H9 (cell line): ENCODE data around the gene CCDC116. TPM values are rescaled to one million over a fixed set of nuclear protein-coding genes. Genes with fewer than 3 reads are reported as not detected.

Source experiments
- DNase-seq: peaks from one replicate; pipeline ENCODE4 v3.0.0-alpha.2; 2017
- H2AFZ ChIP-seq: one replicate; pipeline ENCODE4 v1.6.1; 2013; ENCODE audit warnings: mild to moderate bottlenecking, low read length, control low read depth, moderate library complexity
- H2AK5ac ChIP-seq: 2 replicates; pipeline ENCODE4 v1.6.1; 2013; ENCODE audit warnings: low read length, control low read depth, mixed read lengths; ENCODE audit not compliant: insufficient read length
- H2BK120ac ChIP-seq: one replicate; pipeline ENCODE4 v1.6.1; 2013; ENCODE audit warnings: low read depth, mild to moderate bottlenecking, low read length, control low read depth, inconsistent platforms; ENCODE audit not compliant: poor library complexity, severe bottlenecking
- H2BK12ac ChIP-seq: 2 replicates; pipeline ENCODE4 v1.6.1; 2013; ENCODE audit warnings: low read length, control low read depth, mixed read lengths, low read depth; ENCODE audit not compliant: insufficient read length
- H2BK15ac ChIP-seq: 2 replicates; pipeline ENCODE4 v1.6.1; 2013; ENCODE audit warnings: low read depth, low read length, control low read depth
- H2BK20ac ChIP-seq: one replicate; pipeline ENCODE4 v1.6.1; 2013; ENCODE audit warnings: low read depth, mild to moderate bottlenecking, low read length, control low read depth, inconsistent platforms; ENCODE audit not compliant: poor library complexity, severe bottlenecking
- H2BK5ac ChIP-seq: 2 replicates; pipeline ENCODE4 v1.6.1; 2013; ENCODE audit warnings: low read length, control low read depth, mixed read lengths; ENCODE audit not compliant: insufficient read length
- H3K14ac ChIP-seq: 2 replicates; pipeline ENCODE4 v1.6.1; 2013; ENCODE audit warnings: low read length, control low read depth; ENCODE audit not compliant: insufficient read depth
- H3K18ac ChIP-seq: 2 replicates; pipeline ENCODE4 v1.6.1; 2013; ENCODE audit warnings: low read depth, mild to moderate bottlenecking, mixed read lengths, low read length, control low read depth; ENCODE audit not compliant: insufficient read length
- H3K23ac ChIP-seq: 2 replicates; pipeline ENCODE4 v1.6.1; 2013; ENCODE audit warnings: low read length, control low read depth, mixed read lengths, low read depth; ENCODE audit not compliant: insufficient read length
- H3K23me2 ChIP-seq: 2 replicates; pipeline ENCODE4 v1.6.1; 2013; ENCODE audit warnings: low read depth, mild to moderate bottlenecking, mixed read lengths, low read length, control low read depth; ENCODE audit not compliant: insufficient read length, poor library complexity, severe bottlenecking
- H3K27ac ChIP-seq: 2 replicates; pipeline ENCODE4 v1.5.1; 2013; ENCODE audit warnings: low read length, control low read depth, mixed read lengths, low read depth; ENCODE audit not compliant: insufficient read length
- H3K27me3 ChIP-seq: 2 replicates; pipeline ENCODE4 v1.6.1; 2013; ENCODE audit warnings: low read length, control low read depth, inconsistent platforms; ENCODE audit not compliant: insufficient read depth
- H3K4ac ChIP-seq: 2 replicates; pipeline ENCODE4 v1.6.1; 2013; ENCODE audit warnings: low read depth, mild to moderate bottlenecking, control low read depth, inconsistent platforms, low read length, moderate library complexity
- H3K4me1 ChIP-seq: 2 replicates; pipeline ENCODE4 v1.6.1; 2013; ENCODE audit warnings: low read length, control low read depth, inconsistent platforms; ENCODE audit not compliant: insufficient read depth
- H3K4me2 ChIP-seq: 2 replicates; pipeline ENCODE4 v1.6.1; 2013; ENCODE audit warnings: low read length, control low read depth, mixed read lengths; ENCODE audit not compliant: insufficient read length, insufficient read depth
- H3K56ac ChIP-seq: 2 replicates; pipeline ENCODE4 v1.6.1; 2013; ENCODE audit warnings: low read depth, mild to moderate bottlenecking, mixed read lengths, low read length, control low read depth; ENCODE audit not compliant: insufficient read length
- H3K79me1 ChIP-seq: 2 replicates; pipeline ENCODE4 v1.6.1; 2013; ENCODE audit warnings: low read depth, mild to moderate bottlenecking, moderate library complexity, low read length, control low read depth, inconsistent platforms; ENCODE audit not compliant: insufficient read depth, poor library complexity, severe bottlenecking
- H3K79me2 ChIP-seq: 2 replicates; pipeline ENCODE4 v1.6.1; 2013; ENCODE audit warnings: low read length, control low read depth, inconsistent platforms; ENCODE audit not compliant: insufficient read depth
- H3K9ac ChIP-seq: 2 replicates; pipeline ENCODE4 v1.6.1; 2013; ENCODE audit warnings: low read length, control low read depth, mixed read lengths; ENCODE audit not compliant: insufficient read length; ENCODE audit errors: extremely low read depth
- H3K9me3 ChIP-seq: one replicate; pipeline ENCODE4 v1.6.1; 2013; ENCODE audit warnings: low read depth, low read length, inconsistent platforms; ENCODE audit not compliant: control insufficient read depth
- H3T11ph ChIP-seq: one replicate; pipeline ENCODE4 v1.6.1; 2013; ENCODE audit warnings: mild to moderate bottlenecking, low read length, control low read depth, inconsistent platforms
- H4K20me1 ChIP-seq: one replicate; pipeline ENCODE4 v1.6.1; 2013; ENCODE audit not compliant: control insufficient read depth, insufficient read length, insufficient read depth
- H4K5ac ChIP-seq: 2 replicates; pipeline ENCODE4 v1.6.1; 2013; ENCODE audit warnings: low read depth, mild to moderate bottlenecking, mixed read lengths, low read length, control low read depth; ENCODE audit not compliant: insufficient read length
- H4K8ac ChIP-seq: replicated peaks from 2 replicates; pipeline ENCODE4 v1.6.1; 2013; ENCODE audit warnings: low read length, control low read depth, mixed read lengths, low read depth; ENCODE audit not compliant: insufficient read length
- H4K91ac ChIP-seq: 2 replicates; pipeline ENCODE4 v1.6.1; 2013; ENCODE audit warnings: low read depth, mild to moderate bottlenecking, moderate library complexity, mixed read lengths, low read length, control low read depth; ENCODE audit not compliant: insufficient read length
- H3K27ac Mint-ChIP-seq, 3 experiments: 2 replicates in 2 of 3; 3 replicates in 1 of 3; pipeline ENCODE4 v1.8.0; 2020 to 2021; ENCODE audit warnings: mixed read lengths in 3 of 3, mild to moderate bottlenecking in 1 of 3, moderate library complexity in 1 of 3
- H3K27me3 Mint-ChIP-seq: 2 replicates; pipeline ENCODE4 v1.8.0; 2021; ENCODE audit warnings: low read depth, mild to moderate bottlenecking, moderate library complexity, mixed read lengths
- H3K36me3 Mint-ChIP-seq, 3 experiments: 2 replicates in 2 of 3; 3 replicates in 1 of 3; pipeline ENCODE4 v1.8.0; 2020 to 2021; ENCODE audit warnings: low read depth in 3 of 3, mixed read lengths in 3 of 3; ENCODE audit not compliant: insufficient read depth in 1 of 3
- H3K4me1 Mint-ChIP-seq, 2 experiments: 2 replicates each; pipeline ENCODE4 v1.8.0; 2020; ENCODE audit warnings: mixed read lengths in 2 of 2
- H3K4me3 Mint-ChIP-seq, 2 experiments: 2 replicates in 1 of 2; 3 replicates in 1 of 2; pipeline ENCODE4 v1.8.0; 2020 to 2021; ENCODE audit warnings: mild to moderate bottlenecking in 2 of 2, mixed read lengths in 2 of 2, moderate library complexity in 1 of 2
- H3K9me3 Mint-ChIP-seq, 2 experiments: 2 replicates in 1 of 2; 3 replicates in 1 of 2; pipeline ENCODE4 v1.8.0; 2020; ENCODE audit warnings: mild to moderate bottlenecking in 2 of 2, mixed read lengths in 2 of 2, moderate library complexity in 1 of 2
- WGBS: extraction: QIAGEN DNeasy Blood & Tissue Kit; methylation state at CpG from one replicate; pipeline ENCODE4 v1.1.7; 2013; ENCODE audit warnings: missing lambda C conversion rate, low lambda C conversion rate, mixed read lengths; ENCODE audit not compliant: insufficient read length; ENCODE audit errors: extremely low coverage; 5-methylcytosine and 5-hydroxymethylcytosine counted together
- total RNA-seq: library from RNA; stranded (reverse); gene quantifications from 2 replicates; pipeline ENCODE4 v1.2.1, GENCODE V29; 2021
- TF ChIP-seq, protein P1 (sequence below): fragments of 200-600 bp; sonication (generic); conservative IDR thresholded peaks from 3 replicates; pipeline ENCODE4 v1.8.0; 2021; ENCODE audit warnings: antibody characterized with exemption, mild to moderate bottlenecking

CCDC116 gene
- total RNA-seq, 1 experiment from 2014 or later: 0.63 TPM

DNA sequence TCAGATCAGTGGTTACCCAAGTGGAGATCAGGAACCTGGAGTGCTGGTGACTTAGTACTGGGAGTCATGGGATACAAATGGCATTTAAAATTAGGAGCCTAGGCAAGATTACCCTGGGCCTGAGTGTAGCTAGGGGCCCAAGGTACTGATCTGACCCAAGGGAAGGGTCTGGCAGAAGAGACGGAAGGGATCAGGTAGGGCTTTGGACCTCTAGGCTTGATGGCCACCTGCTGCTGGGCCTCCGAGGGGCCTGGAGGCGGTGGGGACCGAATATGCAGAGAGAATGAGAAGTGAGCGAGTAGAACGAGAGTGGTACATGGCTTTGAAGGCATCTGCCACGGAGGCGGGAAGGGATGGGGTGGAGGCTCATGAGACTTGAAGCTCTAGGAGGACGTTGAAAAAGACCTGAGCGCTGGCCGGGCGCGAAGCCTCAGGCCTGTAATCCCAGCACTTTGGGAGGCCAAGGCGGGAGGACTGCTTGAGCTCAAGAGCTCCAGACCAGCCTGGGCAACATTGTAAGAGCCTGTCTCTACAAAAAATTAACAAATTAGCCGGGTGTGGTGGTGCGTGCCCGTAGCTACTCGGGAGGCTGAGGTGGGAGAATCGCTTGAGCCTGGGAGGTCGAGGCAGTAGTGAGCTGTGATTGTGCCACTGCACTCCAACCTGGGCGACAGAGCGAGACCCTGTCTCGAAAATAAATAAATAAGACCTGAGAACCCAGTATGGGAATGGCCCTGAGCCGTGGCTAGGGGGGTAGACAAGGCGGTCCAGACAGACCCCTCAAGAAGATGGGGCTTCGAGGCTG is 32.7 kb downstream of the CCDC116 start:
- H3K79me2 ChIP-seq: no peaks in the 10 kb centered on the region
- WGBS: no CpG with 5 or more reads among the region's 26 CpGs
- Mint-ChIP-seq H3K36me3 (peaks cover 0 to 2% (median 2%) of the 10 kb centered on the region in 3 experiments; a peak in 2 of 7 replicates), H3K27ac (no peak overlapping the region), H3K9me3 (no peaks in the 10 kb centered on the region; a peak in 1 of 5 replicates), H3K27me3 (peaks cover 20% of the 10 kb centered on the region), H3K4me1 (peaks cover 5 to 17% of the 10 kb centered on the region in 2 experiments), H3K4me3 (peak overlapping the region; percentile 89 to 95)
- no peaks in the 10 kb centered on the region for H4K20me1 ChIP-seq
- H4K5ac ChIP-seq: no peak overlapping the region
- no peak overlapping the region for H3K56ac ChIP-seq
- H3K18ac ChIP-seq: no peak overlapping the region
- no peaks in the 10 kb centered on the region for H3K9me3 ChIP-seq
- H3K79me1 ChIP-seq: peaks cover 3% of the 10 kb centered on the region
- no peak overlapping the region for H3K27ac ChIP-seq
- no peak overlapping the region for H3K23ac ChIP-seq
- no peaks in the 10 kb centered on the region for H3K27me3 ChIP-seq
- H2BK5ac ChIP-seq: no peak overlapping the region
- no peak for DNase-seq
- H4K8ac ChIP-seq: no peak overlapping the region
- TF ChIP-seq, protein P1, sequence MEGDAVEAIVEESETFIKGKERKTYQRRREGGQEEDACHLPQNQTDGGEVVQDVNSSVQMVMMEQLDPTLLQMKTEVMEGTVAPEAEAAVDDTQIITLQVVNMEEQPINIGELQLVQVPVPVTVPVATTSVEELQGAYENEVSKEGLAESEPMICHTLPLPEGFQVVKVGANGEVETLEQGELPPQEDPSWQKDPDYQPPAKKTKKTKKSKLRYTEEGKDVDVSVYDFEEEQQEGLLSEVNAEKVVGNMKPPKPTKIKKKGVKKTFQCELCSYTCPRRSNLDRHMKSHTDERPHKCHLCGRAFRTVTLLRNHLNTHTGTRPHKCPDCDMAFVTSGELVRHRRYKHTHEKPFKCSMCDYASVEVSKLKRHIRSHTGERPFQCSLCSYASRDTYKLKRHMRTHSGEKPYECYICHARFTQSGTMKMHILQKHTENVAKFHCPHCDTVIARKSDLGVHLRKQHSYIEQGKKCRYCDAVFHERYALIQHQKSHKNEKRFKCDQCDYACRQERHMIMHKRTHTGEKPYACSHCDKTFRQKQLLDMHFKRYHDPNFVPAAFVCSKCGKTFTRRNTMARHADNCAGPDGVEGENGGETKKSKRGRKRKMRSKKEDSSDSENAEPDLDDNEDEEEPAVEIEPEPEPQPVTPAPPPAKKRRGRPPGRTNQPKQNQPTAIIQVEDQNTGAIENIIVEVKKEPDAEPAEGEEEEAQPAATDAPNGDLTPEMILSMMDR: no peak
- H2AK5ac ChIP-seq: no peak overlapping the region
- H3K4me1 ChIP-seq: no peaks in the 10 kb centered on the region
- no peak overlapping the region for H4K91ac ChIP-seq
- no peak overlapping the region for H2BK120ac ChIP-seq
- no peak overlapping the region for H2AFZ ChIP-seq
- no peak overlapping the region for H2BK12ac ChIP-seq
- H3K4ac ChIP-seq: no peak overlapping the region
- no peak overlapping the region for H2BK20ac ChIP-seq
- H3K14ac ChIP-seq: no peak overlapping the region
- H2BK15ac ChIP-seq: no peak overlapping the region
- H3K9ac ChIP-seq: no peak overlapping the region
- H3T11ph ChIP-seq: no peak overlapping the region
- H3K23me2 ChIP-seq: no peaks in the 10 kb centered on the region
- H3K4me2 ChIP-seq: peak overlapping the region; percentile 54
